ENCODE measurements around the gene LCAT.
"Not testable (repeated sequence)": the region's sequence is repeated elsewhere in the genome, so short reads cannot be mapped to it uniquely, and the experiment has no call there.

Gene LCAT

GRCh38 chr16:67946966-67947558 lies 3.1 kb upstream of the LCAT start:
- DNase-seq (ENCODE audit: low read depth), result no peak

GRCh38 chr16:67946128-67946569 lies 2.2 kb upstream of the LCAT start:
- DNase-seq (ENCODE audit: low read depth), result no peak

- DNase-seq (ENCODE audit: low read depth), result no peak
Measured at GRCh38 chr16:67945392-67945933, 1.5 kb upstream of the LCAT start.

- DNase-seq (ENCODE audit: low read depth), result no peak
Measured at GRCh38 chr16:67944690-67945391, 921 bp upstream of the LCAT start.

GRCh38 chr16:67943256-67943618 lies 683 bp downstream of the LCAT start:
- no peak for DNase-seq (ENCODE audit: low read depth)

- no peak for DNase-seq (ENCODE audit: low read depth)
Measured at GRCh38 chr16:67942510-67943255, 1.2 kb downstream of the LCAT start.

GRCh38 chr16:67942200-67942509 lies 1.8 kb downstream of the LCAT start:
- DNase-seq (ENCODE audit: low read depth), result no peak

GRCh38 chr16:67941469-67942199 lies 2.3 kb downstream of the LCAT start:
- no peak for DNase-seq (ENCODE audit: low read depth)

- no peak for DNase-seq (ENCODE audit: low read depth)
Measured at GRCh38 chr16:67940446-67941089, 3.4 kb downstream of the LCAT start.

GRCh38 chr16:67939507-67940445 lies 4.1 kb downstream of the LCAT start:
- DNase-seq (ENCODE audit: low read depth), result peak; percentile 15

GRCh38 chr16:67937713-67938112 lies 6.2 kb downstream of the LCAT start:
- not testable (repeated sequence) for DNase-seq (ENCODE audit: low read depth)

GRCh38 chr16:67936880-67937605 lies 6.9 kb downstream of the LCAT start:
- peak; percentile 65 for DNase-seq (ENCODE audit: low read depth)

- DNase-seq (ENCODE audit: low read depth), result peak; percentile 12
Measured at GRCh38 chr16:67936124-67936879, 7.6 kb downstream of the LCAT start, which contains the start of gene PSMB10. Gene PSMB10 (minus strand): TSS chr16:67936850. CDS start chr16:67936749, 101 bp downstream.

GRCh38 chr16:67935402-67936123 lies 8.4 kb downstream of the LCAT start:
- peak; percentile 91 for DNase-seq (ENCODE audit: low read depth)

GRCh38 chr16:67935101-67935401 lies 8.9 kb downstream of the LCAT start:
- DNase-seq (ENCODE audit: low read depth), result no peak

GRCh38 chr16:67934306-67935100 lies 9.4 kb downstream of the LCAT start:
- DNase-seq (ENCODE audit: low read depth), result no peak

GRCh38 chr16:67933805-67934204 lies 10.1 kb downstream of the LCAT start:
- no peak for DNase-seq (ENCODE audit: low read depth)

- no peak for DNase-seq (ENCODE audit: low read depth)
Measured at GRCh38 chr16:67932462-67932840, 11.5 kb downstream of the LCAT start.

All from T follicular helper cell (primary cell).